Ascending aorta (tissue), 2 donors: ENCODE measurements around the gene LRRC10B. TPM values are rescaled to one million over a fixed set of nuclear protein-coding genes. Genes with fewer than 3 reads are reported as not detected.
"Not testable (repeated sequence)": the region's sequence is repeated elsewhere in the genome, so short reads cannot be mapped to it uniquely, and the experiment has no call there.

Source experiments
- DNase-seq, 2 donors: peaks; one replicate each; pipeline ENCODE4 v3.0.0-alpha.2; 2019; ENCODE audit warnings: low spot score in 2 of 2
- H3K27ac ChIP-seq, 2 donors: fragments of 200-600 bp; sonication (generic); one replicate each; pipeline ENCODE4 v1.5.1; 2016 to 2017; ENCODE audit warnings: mild to moderate bottlenecking in 1 of 2
- H3K27me3 ChIP-seq: fragments of 200-600 bp; sonication (generic); one replicate; pipeline ENCODE4 v1.5.1; 2017
- H3K36me3 ChIP-seq, 2 donors: fragments of 200-600 bp; sonication (generic); one replicate each; pipeline ENCODE4 v1.5.1; 2016
- H3K4me1 ChIP-seq, 2 donors: fragments of 200-600 bp; sonication (generic); one replicate each; pipeline ENCODE4 v1.5.1; 2016 to 2017; ENCODE audit warnings: mild to moderate bottlenecking in 1 of 2
- H3K4me3 ChIP-seq, 2 donors: fragments of 200-600 bp; sonication (generic); one replicate each; pipeline ENCODE4 v1.5.1; 2016 to 2017; ENCODE audit warnings: mild to moderate bottlenecking in 1 of 2
- H3K9me3 ChIP-seq, 2 donors: fragments of 200-600 bp; sonication (generic); one replicate each; pipeline ENCODE4 v1.5.1; 2016
- intact Hi-C: fragments of 100-400 bp; cut with DNase I; formaldehyde crosslinking; loops from one replicate; pipeline ENCODE4 v1.15.1; 2023
- total RNA-seq: library from RNA; depleted of rRNA; stranded (reverse); fragments of >200 nt; gene quantifications from one replicate; pipeline ENCODE4 v1.1.0, GENCODE V29; 2016
- TF ChIP-seq, protein P1 (sequence below), 3 experiments: fragments of 200-600 bp in 2 of 3; fragments of 450-650 bp in 1 of 3; sonication (generic) in 2 of 3; IDR thresholded peaks; one replicate each; pipeline ENCODE4 v1.5.1; 2016 to 2019; ENCODE audit warnings: antibody characterized with exemption in 3 of 3, mild to moderate bottlenecking in 1 of 3, moderate library complexity in 1 of 3

LRRC10B gene
- total RNA-seq = 0.85 TPM

DNA sequence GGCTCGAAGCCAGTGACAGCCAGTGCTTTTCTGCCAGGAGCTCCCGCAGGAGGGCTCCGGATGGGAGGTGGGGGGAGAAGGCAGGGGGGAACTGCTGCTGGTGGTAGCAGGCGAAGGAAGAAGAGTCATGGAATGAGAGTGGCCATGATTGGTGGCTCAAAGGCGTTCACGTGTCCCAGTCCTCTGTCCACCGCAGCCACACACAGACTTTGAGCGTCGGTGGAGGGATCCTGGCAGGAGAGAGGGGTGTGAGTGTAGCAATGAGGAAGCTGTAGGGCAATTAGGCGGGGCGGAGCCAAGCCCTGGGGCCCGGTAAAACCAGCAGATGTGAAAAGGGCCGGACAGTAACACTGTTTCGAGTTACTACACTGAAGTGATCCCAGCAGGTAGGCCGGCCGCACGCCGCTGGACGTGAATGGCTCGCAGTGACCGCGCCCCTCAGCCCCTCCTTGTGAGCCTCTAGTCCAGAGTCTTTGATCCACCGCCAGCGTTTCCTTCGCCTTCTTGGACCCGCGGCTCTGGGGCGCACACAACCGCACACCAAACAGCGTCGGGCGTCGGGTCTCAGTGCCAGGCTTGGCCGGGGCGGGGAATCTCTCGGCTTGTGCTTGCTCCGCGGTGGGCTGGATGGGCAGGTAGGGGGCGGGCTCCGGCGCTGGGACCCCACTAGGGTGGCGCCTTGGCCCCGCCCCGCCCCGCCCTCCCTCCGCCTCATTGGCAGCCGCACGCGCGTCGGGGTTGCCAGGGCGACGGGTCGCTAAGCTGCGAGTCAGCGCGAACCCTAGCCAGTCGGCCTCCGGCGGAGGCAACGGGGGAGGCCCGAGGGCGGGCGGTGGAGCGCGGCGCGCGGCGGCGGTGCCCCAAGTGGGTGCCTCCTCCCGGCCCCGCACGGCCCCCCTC is at the start of gene LRRC10B:
Gene LRRC10B, plus strand, starts transcription at position 788 of the 900 bp plus-strand sequence. CDS start 250 bp downstream, outside the sequence.
- intact Hi-C loops = no loop called here
- DNase-seq = no peak
- TF ChIP-seq, protein P1, sequence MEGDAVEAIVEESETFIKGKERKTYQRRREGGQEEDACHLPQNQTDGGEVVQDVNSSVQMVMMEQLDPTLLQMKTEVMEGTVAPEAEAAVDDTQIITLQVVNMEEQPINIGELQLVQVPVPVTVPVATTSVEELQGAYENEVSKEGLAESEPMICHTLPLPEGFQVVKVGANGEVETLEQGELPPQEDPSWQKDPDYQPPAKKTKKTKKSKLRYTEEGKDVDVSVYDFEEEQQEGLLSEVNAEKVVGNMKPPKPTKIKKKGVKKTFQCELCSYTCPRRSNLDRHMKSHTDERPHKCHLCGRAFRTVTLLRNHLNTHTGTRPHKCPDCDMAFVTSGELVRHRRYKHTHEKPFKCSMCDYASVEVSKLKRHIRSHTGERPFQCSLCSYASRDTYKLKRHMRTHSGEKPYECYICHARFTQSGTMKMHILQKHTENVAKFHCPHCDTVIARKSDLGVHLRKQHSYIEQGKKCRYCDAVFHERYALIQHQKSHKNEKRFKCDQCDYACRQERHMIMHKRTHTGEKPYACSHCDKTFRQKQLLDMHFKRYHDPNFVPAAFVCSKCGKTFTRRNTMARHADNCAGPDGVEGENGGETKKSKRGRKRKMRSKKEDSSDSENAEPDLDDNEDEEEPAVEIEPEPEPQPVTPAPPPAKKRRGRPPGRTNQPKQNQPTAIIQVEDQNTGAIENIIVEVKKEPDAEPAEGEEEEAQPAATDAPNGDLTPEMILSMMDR (IDR thresholded peaks at IDR 0.05) = no peak
- Histone ChIP-seq H3K4me1 (peaks cover 3 to 8% of the 10 kb centered on the region in 2 donors), H3K27me3 (no peaks in the 10 kb centered on the region), H3K36me3 (no peaks in the 10 kb centered on the region), H3K4me3 (peak within 1 kb of the TSS; percentile 39 to 56), H3K9me3 (no peaks in the 10 kb centered on the region), H3K27ac (peak within 1 kb of the TSS in 1 of 2 donors; percentile 19)

DNA sequence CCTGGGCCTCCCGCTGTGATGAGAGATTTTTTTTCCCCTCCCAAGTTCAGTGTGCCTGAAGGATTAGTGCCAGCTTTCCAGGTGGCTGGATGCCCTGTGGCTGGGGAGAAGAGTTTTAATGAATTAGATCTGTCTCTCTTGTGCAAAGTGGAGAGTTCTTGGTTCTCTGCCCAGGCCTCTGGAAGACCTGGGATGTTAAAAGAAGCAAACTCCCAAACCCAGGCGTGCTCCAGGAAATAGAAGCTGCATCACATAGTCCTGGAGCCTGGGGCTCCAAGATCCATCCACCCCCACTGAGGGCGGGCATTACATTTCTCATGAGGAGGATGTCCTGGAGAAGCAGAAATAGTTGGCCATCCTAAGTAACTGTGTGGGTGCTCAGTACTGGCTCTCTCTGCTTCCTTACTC is 48.1 kb upstream of the LRRC10B start:
- Histone ChIP-seq H3K36me3 (peaks cover 3 to 13% of the 10 kb centered on the region in 2 donors), H3K27ac (no peak overlapping the region), H3K9me3 (no peaks in the 10 kb centered on the region), H3K27me3 (no peaks in the 10 kb centered on the region), H3K4me1 (no peaks in the 10 kb centered on the region), H3K4me3 (no peak overlapping the region)
- TF ChIP-seq, protein P1 (IDR thresholded peaks at IDR 0.05) = no peak
- intact Hi-C loops = no loop called here
- no peak for DNase-seq

GRCh38 chr11:61460986-61461385 is 47.6 kb upstream of the LRRC10B start:
- no peaks in the 10 kb centered on the region for H3K4me1 ChIP-seq
- H3K36me3 ChIP-seq = peaks cover 0 to 8% of the 10 kb centered on the region in 2 donors
- H3K27me3 ChIP-seq = no peaks in the 10 kb centered on the region
- intact Hi-C loops = no loop called here
- H3K9me3 ChIP-seq = no peaks in the 10 kb centered on the region
- no peak overlapping the region for H3K4me3 ChIP-seq
- TF ChIP-seq, protein P1 (IDR thresholded peaks at IDR 0.05) = no peak
- DNase-seq = no peak
- no peak overlapping the region for H3K27ac ChIP-seq

DNA sequence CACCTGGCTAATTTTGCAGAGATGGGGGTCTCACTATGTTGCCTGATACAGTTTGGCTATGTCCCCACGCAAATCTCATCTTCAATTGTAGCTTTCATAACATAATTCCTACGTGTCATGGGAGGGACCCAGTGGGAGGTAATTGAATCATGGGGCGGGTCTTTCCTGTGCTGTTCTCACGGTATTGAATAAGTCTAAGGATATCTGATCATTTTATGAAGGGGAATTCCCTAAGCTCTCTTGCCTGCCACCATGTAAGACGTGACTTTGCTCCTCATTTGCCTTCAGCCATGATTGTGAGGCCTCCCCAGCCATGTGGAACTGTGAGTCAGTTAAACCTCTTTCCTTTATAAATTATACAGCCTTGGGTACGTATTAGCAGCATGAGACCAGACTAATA is 40.9 kb upstream of the LRRC10B start:
- intact Hi-C loops, H3K9me3 ChIP-seq, H3K27me3 ChIP-seq, DNase-seq, H3K4me3 ChIP-seq, H3K4me1 ChIP-seq: not testable (repeated sequence)
- H3K36me3 ChIP-seq = peaks cover 0 to 15% of the 10 kb centered on the region in 2 donors
- H3K27ac ChIP-seq = peak overlapping the region in 1 of 2 donors; percentile 25

DNA sequence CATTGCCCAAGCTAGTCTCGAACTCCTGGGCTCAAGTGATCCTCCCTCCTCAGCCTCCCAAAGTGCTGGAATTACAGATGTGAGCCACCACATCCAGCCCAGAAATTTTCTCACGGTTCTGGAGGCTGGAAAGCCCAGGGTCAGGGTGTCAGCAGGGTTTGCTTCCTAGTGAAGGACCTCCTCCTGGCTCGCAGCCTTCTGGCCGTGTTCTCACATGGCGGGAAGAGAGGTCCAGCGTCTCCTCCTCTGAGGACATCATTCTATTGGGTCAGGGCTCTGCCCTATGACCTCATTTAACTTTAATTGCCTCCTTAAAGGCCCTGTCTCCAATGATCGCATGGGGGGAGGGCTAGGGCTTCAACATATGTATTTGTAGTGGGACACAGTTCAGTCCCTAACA is 40.5 kb upstream of the LRRC10B start:
- TF ChIP-seq, protein P1 (IDR thresholded peaks at IDR 0.05) = no peak
- H3K27ac ChIP-seq = peak overlapping the region in 1 of 2 donors; percentile 25

GRCh38 chr11:61472282-61472681 is 36.3 kb upstream of the LRRC10B start:
- Histone ChIP-seq H3K27ac (peak overlapping the region; percentile 78 to 87), H3K9me3 (no peaks in the 10 kb centered on the region), H3K27me3 (no peaks in the 10 kb centered on the region), H3K4me3 (no peak overlapping the region), H3K36me3 (peaks cover 0 to 11% of the 10 kb centered on the region in 2 donors), H3K4me1 (peaks cover 0 to 12% of the 10 kb centered on the region in 2 donors)
- intact Hi-C loops = loop anchor here (2.0 kb wide), 1 partner anchor 25 kb away; no protein-coding TSS in a partner anchor
- TF ChIP-seq, protein P1 (IDR thresholded peaks at IDR 0.05) = no peak
- DNase-seq = peak; percentile 38 to 94

More for the DNA sequence above, 40.5 kb upstream of the LRRC10B start:
- H3K4me3 ChIP-seq = no peak overlapping the region
- peaks cover 0 to 12% of the 10 kb centered on the region in 2 donors for H3K4me1 ChIP-seq
- H3K9me3 ChIP-seq = no peaks in the 10 kb centered on the region
- H3K27me3 ChIP-seq = no peaks in the 10 kb centered on the region
- intact Hi-C loops = no loop called here
- H3K36me3 ChIP-seq = peaks cover 0 to 12% of the 10 kb centered on the region in 2 donors
- DNase-seq = no peak
